Measurements from ENCODE around the gene MPPED1.

MPPED1 gene

DNA sequence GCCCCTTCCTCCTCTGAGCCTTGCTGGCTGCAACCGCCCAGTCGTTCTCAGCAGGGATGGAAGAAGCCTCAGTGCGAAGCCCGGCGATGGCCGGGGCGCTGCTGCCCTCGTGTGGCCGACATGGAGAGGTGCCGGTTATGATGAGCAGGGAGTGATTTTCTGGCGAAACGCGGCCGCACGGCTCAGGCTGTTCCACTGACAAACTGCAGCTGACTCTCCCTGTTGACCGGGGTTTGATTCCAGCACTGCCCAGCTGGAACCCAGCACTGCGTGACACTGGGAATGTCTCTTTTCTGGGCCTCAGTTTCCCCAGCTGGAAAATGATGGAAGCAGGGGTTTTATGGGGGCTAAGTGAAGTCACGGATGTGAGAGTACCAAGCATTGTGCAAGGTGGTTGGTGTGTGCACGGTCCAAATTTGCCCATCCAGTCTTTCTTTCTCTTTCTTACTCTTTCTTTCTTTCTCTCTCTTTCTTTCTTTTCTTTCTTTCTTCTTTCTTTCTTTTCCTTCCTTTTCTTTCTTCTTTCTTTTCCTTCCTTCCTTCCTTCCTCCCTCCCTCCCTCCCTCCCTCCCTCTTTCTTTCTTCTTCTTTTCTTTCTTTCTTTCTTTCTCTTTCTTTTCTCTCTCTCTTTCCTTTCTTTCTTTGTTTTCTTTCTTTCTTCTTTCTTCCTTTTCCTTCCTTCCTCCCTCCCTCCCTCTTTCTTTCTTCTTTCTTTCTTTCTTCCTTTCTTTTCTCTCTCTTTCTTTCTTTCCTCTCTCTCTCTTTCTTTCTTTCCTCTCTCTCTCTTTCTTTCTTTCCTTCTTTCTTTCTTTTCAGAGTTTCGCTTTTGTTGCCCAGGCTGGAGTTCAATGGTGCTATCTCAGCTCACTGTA, 25.8 kb upstream of the MPPED1 start:
- CTCF ChIA-PET, result interaction anchor here (0.7 to 11.1 kb wide), 19 partner anchors 9 to 497 kb away, joined by 3 to 132 read pairs (median 6); no protein-coding TSS in a partner anchor
- TF ChIP-seq, protein P1, sequence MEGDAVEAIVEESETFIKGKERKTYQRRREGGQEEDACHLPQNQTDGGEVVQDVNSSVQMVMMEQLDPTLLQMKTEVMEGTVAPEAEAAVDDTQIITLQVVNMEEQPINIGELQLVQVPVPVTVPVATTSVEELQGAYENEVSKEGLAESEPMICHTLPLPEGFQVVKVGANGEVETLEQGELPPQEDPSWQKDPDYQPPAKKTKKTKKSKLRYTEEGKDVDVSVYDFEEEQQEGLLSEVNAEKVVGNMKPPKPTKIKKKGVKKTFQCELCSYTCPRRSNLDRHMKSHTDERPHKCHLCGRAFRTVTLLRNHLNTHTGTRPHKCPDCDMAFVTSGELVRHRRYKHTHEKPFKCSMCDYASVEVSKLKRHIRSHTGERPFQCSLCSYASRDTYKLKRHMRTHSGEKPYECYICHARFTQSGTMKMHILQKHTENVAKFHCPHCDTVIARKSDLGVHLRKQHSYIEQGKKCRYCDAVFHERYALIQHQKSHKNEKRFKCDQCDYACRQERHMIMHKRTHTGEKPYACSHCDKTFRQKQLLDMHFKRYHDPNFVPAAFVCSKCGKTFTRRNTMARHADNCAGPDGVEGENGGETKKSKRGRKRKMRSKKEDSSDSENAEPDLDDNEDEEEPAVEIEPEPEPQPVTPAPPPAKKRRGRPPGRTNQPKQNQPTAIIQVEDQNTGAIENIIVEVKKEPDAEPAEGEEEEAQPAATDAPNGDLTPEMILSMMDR (IDR thresholded peaks at IDR 0.05; ENCODE audit: insufficient read depth, low read length, missing control alignments), result peak; percentile 96
- peak; percentile 16 for DNase-seq (ENCODE audit: low read depth, low spot score)
- no peak overlapping the region for H3K4me3 ChIP-seq (ENCODE audit: low read depth, low read length)
- POLR2A ChIA-PET, result no interaction called here

DNA sequence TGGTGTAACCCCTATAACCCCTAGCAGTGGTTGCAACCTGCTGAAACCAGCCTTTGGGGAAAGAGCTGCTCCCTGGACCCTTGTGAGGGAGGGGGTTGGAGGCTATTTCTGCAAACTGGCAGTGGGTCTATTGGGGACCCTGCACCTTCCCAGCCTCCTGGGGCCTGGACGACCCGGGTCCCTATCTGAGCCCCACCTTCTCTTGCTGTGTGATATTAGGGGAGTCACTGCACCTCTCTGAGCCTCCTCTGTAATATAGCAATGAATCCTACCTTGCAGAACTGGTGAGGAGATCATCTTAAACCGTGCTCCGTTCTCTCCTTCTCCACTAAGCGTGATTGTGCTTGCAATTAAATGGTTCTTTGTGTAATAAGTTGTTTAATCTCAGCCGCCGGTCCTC, 24.0 kb upstream of the MPPED1 start:
- H3K4me3 ChIP-seq (ENCODE audit: low read depth, low read length), result no peak overlapping the region
- CTCF ChIA-PET, result interaction anchor here (0.9 to 11.1 kb wide), 14 partner anchors 10 to 1238 kb away, joined by 3 to 132 read pairs (median 9); partner anchors contain the start of gene SAMM50
- DNase-seq (ENCODE audit: low read depth, low spot score), result no peak
- TF ChIP-seq, protein P1 (IDR thresholded peaks at IDR 0.05; ENCODE audit: insufficient read depth, low read length, missing control alignments), result no peak
- POLR2A ChIA-PET, result no interaction called here

DNA sequence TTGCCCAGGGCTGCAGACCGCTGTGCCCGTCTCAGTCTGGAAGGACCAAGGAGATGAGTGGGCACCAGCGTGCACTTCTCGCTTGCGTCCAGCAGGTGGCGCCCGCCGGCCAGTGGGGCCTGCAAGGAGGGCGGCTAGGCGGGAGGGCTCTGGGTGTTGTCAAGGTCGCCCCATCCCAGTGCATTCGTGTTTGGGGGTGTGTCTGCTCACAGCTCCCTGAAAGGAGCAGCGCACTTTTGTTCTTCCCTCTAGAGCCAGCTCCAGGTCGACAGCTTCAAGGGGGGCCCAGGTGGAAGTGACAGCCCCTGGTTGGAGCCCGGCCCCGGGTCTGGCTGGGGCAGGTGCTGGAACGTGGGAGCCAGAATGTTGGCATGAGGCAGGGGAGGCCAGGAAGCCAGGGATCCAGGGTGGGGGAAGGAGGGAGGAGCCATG, 23.4 kb upstream of the MPPED1 start:
- DNase-seq (ENCODE audit: low read depth, low spot score), result no peak
- ChIA-PET POLR2A (no interaction called here), CTCF (interaction anchor here (0.8 to 11.1 kb wide), 15 partner anchors 9 to 1238 kb away, joined by 3 to 132 read pairs (median 7); partner anchors contain the start of gene SAMM50)
- H3K4me3 ChIP-seq (ENCODE audit: low read depth, low read length), result no peak overlapping the region
- TF ChIP-seq, protein P1 (IDR thresholded peaks at IDR 0.05; ENCODE audit: insufficient read depth, low read length, missing control alignments), result peak; percentile 100

DNA sequence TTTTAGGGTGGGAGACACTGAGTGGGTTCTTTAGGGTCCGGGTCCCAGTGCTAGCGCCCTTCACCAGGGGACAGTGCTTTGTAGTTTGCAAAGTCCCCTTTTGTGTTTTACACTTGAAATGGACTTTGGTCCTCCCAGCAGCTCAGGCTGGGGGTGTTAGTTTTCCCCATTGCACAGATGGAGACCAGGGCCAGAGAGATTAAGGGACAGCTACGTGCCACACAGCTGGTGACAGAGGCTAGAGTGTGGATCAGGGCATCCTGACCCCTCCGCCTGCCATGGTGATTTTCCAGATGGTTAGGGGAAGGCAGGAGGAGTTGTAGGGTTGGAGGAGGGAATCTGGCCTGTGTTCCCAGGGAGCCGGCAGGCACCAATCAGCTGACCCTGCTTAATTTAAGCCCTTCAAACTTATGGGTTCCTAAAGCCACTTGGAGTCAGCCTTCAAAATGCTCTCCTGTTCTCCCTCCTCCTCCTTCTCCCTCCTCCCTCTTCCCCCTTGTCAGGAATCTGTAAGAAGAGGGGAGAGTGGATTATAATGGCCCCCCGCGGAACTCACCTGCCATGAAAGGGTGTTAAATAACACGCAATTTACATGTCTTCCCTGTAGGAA, 22.5 kb upstream of the MPPED1 start:
- ChIA-PET POLR2A (no interaction called here), CTCF (interaction anchor here (0.8 to 11.1 kb wide), 11 partner anchors 8 to 1237 kb away, joined by 3 to 132 read pairs (median 7); no protein-coding TSS in a partner anchor)
- DNase-seq (ENCODE audit: low read depth, low spot score), result no peak
- TF ChIP-seq, protein P1 (IDR thresholded peaks at IDR 0.05; ENCODE audit: insufficient read depth, low read length, missing control alignments), result no peak
- no peak overlapping the region for H3K4me3 ChIP-seq (ENCODE audit: low read depth, low read length)

DNA sequence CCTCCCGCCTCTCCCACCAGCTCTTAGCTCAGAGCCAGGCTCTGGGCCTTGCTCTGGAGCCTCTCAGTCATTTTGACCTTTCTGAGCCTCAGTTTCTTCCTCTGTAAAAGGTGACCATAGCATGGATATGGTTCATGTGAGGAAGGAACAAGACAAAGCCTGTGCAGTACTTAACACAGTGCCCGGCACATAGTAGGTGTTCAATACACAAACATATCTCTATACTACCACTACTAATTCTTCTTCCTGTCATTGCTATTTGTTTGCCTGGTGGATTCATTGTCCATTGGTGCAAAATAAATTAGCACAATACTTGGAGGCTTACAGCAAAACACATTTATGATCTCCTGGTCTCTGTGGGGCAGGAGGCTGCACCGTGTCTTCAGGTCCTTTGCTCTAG, 21.6 kb upstream of the MPPED1 start:
- CTCF ChIA-PET, result interaction anchor here (1.1 to 4.8 kb wide), 4 partner anchors 12 to 1236 kb away, joined by 3 to 27 read pairs (median 12); no protein-coding TSS in a partner anchor
- no peak for DNase-seq (ENCODE audit: low read depth, low spot score)

More for the DNA sequence above, 21.6 kb upstream of the MPPED1 start:
- TF ChIP-seq, protein P1 (IDR thresholded peaks at IDR 0.05; ENCODE audit: insufficient read depth, low read length, missing control alignments), result no peak
- POLR2A ChIA-PET, result no interaction called here
- H3K4me3 ChIP-seq (ENCODE audit: low read depth, low read length), result no peak overlapping the region
